ENCODE measurements around the gene SLC12A5. TPM values are rescaled to one million over a fixed set of nuclear protein-coding genes. Genes with fewer than 3 reads are reported as not detected.

Gene SLC12A5
- total and polyA plus RNA-seq, 9 of the 15 experiments (the other 6 are each of a cell fraction or from before 2014, with no cell fraction given), result 0.36 to 7.5 (median 2.1) TPM

GRCh38 chr20:45985573-45985972, 43.4 kb upstream of the SLC12A5 start (continued):
- TF ChIP-seq ZNF407 (IDR thresholded peaks at IDR 0.05; ENCODE audit: low read depth) (peak; percentile 84), C11orf30 (IDR thresholded peaks at IDR 0.05; ENCODE audit: low read depth) (peak; percentile 56), GTF3C2 (IDR thresholded peaks at IDR 0.05; ENCODE audit: borderline replicate concordance, extremely low read depth, insufficient read length) (peak; percentile 36), CHD2 (IDR thresholded peaks at IDR 0.05; ENCODE audit: low read depth, low read length) (no peak), BCOR (IDR thresholded peaks at IDR 0.05) (peak; percentile 21; the same call in 1 of the 2 replicates), SMC3 (conservative IDR thresholded peaks at IDR 0.05; ENCODE audit: insufficient read depth, low read depth, low read length) (0 out of 2 replicates have a peak, but pooled peaks have one; percentile 10), CBFA2T2 (conservative IDR thresholded peaks at IDR 0.05) (no peak), ZBTB49 (CRISPR knock-in tag; IDR thresholded peaks at IDR 0.05; ENCODE audit: borderline replicate concordance) (no peak), ZNF766 (CRISPR knock-in tag; conservative IDR thresholded peaks at IDR 0.05) (no peak), PKNOX1 (IDR thresholded peaks at IDR 0.05) (peak; percentile 67), BACH1 (tag; IDR thresholded peaks at IDR 0.05) (no peak), GATAD2B (IDR thresholded peaks at IDR 0.05; ENCODE audit: borderline replicate concordance) (no peak), ZNF57 (CRISPR knock-in tag; IDR thresholded peaks at IDR 0.05) (no peak), CHD1 (IDR thresholded peaks at IDR 0.05; ENCODE audit: low read length) (no peak), MAFK (IDR thresholded peaks at IDR 0.05; ENCODE audit: low read length) (no peak)

Measured in K562 (cell line).